HG03060 (cell line): ENCODE data around the gene GRM7.

Source experiments
- ATAC-seq: cut with Tn5 transposase; IDR thresholded peaks from one replicate; pipeline ENCODE4 v1.9.1; 2021; ENCODE audit warnings: low read depth, moderate number of reproducible peaks; ENCODE audit not compliant: unreplicated experiment

Gene GRM7

GRCh38 chr3:7290077-7290825 lies 429.3 kb downstream of the GRM7 start:
- no peak for ATAC-seq

DNA sequence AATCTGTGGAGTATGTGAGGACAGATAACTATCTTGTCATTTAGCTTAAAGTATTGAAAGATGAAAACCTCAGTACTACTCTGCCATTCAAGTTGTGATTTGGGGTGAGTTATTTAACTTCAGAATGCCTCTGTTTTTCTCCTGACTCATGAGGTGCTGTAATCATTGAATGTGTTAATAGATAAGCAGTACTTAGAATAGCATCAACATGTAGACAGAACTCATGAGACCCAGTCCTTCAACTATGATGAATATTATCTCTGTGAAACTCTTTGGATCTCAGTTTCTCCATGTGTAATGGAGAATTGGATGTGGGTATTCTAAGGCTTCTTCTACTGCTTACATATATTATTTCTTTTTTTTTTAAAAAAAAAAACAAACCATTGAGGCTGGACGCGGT lies 431.4 kb downstream of the GRM7 start:
- ATAC-seq = no peak

DNA sequence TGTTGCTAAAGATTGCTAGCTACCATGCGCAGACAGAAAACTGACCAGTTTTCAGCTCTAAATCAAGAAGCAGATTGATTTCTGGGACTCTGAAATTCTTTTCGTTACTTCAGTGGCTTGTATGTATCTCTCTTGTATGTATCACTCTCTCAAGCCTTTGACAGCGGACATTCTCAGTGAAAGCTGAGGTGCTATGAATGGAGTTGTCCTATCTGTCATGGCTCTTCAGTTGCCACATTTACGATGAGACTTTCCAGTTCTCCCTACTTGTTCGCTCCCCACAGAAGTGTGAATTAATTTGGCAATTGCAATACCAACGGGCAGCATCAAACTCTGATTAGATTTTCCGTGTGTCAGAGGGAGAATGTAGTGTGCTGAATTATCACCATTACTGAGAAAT lies 432.4 kb downstream of the GRM7 start:
- ATAC-seq = no peak

DNA sequence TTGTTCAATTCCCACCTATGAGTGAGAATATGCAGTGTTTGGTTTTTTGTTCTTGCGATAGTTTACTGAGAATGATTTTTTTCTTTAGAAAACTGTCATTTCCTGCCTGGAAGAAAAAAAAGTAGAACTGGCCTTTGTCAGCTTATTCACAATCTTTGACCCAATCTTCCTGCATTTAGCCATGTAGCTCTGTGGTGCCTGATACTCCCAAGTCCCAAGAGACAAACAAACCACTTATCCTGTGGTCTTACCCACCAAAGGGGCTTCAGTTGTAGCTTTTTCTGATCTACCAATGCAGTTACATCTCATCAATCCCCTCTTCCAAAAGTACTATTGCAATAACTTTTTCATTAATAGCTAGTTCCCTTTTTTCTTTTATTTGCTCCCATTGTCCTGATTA lies 444.6 kb downstream of the GRM7 start:
- ATAC-seq = no peak

DNA sequence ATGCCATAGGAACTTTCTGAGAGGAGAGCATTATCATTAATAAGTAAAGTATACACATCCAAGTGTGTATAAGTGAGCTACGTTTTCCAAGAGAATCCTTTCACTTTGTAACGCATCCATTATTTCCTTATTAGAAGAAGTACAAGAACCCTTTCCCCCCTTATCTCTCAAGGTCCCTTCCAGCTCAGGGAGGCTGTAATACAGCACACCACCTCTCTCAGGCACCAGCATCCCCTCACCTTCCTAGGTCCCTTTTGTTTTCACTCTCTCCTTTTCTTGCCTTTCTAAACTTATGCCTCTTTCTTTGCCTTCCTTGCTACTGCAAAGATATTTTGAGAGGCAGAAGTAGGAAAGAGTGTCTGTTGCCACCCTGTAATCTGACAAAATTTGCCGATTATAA lies 446.0 kb downstream of the GRM7 start:
- no peak for ATAC-seq

DNA sequence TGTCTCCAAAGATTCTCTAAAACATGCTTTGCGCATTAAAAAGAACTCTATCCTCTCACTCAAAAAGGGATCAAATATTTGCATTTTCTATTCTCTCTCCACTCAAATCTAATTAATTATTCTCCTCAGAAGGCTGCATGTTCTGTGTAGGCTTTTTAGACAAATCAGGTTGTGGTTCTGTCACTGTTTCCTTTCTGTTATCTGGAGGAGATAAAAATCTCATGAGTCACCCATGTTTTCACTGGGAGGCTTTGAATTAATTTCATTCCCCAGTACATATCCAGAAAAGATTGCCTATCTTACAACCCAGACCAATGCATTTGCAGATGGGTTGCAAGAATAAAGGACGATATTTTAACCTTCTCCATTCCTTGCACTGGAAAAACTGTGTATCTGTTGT lies 446.5 kb downstream of the GRM7 start:
- no peak for ATAC-seq

DNA sequence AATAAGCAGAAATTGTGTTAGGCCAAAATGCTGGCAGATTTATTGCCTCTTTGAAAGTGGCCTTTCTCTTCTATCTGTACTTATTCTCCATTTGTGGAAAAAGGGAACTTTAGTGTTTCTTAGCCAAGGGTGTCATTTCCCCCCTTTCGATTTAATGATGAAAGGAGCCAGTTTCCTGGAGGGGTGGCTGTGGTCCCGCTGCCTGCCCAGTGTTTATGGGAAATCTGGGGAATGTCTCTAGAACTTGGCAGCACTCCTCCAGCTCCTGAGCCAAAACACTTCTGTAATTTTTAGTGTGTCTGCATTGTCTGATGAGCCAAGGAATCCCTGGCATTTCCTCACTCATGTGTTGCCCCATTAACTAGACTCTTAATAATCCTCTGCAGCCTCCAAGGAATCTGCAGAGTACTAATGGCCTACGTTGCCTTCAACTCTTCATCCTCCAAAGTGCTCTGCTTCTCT lies 448.8 kb downstream of the GRM7 start:
- no peak for ATAC-seq

DNA sequence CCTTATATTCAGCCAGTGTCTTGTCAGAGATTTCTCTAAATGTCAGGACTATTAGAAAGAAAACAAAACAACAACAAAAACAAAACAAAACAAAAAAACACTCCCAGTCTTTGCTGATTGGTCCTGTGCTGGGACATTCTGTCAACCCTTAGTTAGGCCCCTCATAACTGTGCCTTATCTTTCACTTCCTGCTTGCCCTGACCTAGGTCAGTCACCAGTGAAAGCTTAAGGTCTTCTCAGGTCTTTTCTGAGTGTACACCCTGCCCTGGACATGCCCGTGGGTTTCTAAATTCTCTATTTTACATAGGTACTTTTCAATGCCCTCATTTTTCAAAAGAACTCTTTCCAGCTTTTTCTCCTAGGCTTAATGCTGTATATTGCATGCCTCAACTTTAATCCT lies 454.1 kb downstream of the GRM7 start:
- no peak for ATAC-seq

GRCh38 chr3:7322957-7323669 lies 462.2 kb downstream of the GRM7 start:
- ATAC-seq = no peak

DNA sequence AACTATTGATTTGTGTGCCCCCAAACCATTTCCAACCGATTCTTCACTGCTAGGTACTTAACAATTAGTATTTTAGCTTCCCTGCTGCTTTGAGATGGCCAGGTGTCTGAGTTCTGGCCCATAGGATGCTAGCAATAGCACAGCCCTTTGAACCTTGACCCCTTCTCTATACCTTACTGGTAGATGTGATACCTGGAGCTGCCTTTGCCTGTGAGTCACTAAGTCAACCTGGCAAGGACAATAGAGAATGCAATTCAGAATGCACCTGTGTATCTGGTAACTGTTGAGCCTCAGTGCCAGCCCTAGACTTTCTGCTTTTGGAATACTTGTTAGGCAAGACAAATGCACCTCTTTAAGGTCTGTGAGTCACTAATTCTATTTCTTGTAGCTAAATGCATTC lies 467.4 kb downstream of the GRM7 start:
- no peak for ATAC-seq

- no peak for ATAC-seq
These were observed 471.8 kb downstream of the GRM7 start for GRCh38 chr3:7332696-7333095.

GRCh38 chr3:7333125-7333524 lies 472.2 kb downstream of the GRM7 start:
- ATAC-seq = no peak

DNA sequence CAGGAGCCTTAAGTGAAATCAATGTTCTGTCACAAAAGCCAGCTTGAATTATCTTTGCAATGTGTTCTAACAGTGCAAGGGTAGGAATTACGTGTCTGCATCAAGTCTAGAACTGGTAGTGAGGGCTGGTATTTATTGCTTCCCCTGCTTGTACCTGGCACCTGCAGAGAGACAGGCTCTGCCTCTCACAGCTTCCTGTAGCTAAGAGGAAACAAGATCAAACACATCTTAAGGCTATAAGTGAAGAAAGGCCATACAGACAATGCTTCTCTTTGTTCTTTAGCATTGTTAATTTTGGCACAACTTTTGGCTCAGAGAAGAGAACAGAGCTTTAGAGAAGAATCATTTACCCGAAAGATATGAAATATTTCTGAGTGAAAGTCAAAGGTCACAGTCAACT lies 479.9 kb downstream of the GRM7 start:
- no peak for ATAC-seq

DNA sequence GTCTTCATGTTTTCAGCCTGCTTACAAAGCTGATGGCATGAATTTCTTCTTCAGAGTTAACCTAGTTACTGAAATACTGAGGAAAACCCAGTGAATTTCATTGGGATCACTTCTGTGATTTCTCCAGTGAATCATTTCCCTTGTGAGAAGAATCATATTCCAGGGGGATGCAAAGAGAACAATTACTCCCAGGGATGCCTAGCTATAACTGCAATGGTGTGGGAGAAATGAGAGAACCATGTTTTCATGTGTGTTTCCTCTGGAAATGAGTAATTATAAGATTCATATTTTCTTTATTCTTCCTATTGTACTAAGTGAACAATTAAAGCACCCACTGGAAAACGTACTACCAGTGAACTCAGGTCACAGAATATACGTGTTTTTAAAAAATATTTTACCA lies 485.4 kb downstream of the GRM7 start:
- ATAC-seq = no peak

GRCh38 chr3:7357101-7357500 lies 496.2 kb downstream of the GRM7 start:
- ATAC-seq = no peak

GRCh38 chr3:7367968-7368367 lies 507.1 kb downstream of the GRM7 start:
- ATAC-seq = no peak

DNA sequence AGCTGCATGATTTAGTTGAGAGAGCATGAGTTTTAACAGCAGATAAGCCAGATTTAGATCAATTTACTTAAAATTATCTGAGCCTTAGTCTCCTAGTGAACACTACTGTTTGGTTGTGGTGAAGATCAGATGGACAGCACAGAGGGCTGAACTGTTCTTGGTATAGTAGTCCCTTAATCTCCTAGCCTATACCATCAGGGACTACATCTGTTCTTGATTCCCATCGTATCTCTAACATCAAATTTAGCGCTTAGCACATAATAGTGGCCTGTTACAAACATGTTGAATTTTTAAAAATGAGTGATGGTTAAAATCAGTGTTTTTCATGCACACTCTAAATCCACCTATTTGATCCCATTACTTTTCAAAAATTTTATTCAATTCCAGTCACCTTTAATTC lies 507.7 kb downstream of the GRM7 start:
- ATAC-seq = no peak

GRCh38 chr3:7371693-7372572 lies 511.0 kb downstream of the GRM7 start:
- no peak for ATAC-seq

GRCh38 chr3:7377103-7377502 lies 516.2 kb downstream of the GRM7 start:
- no peak for ATAC-seq

- no peak for ATAC-seq
These were observed 520.8 kb downstream of the GRM7 start for GRCh38 chr3:7381741-7382140.

- ATAC-seq = no peak
These were observed 521.5 kb downstream of the GRM7 start for GRCh38 chr3:7382293-7383010.
